HG03064 (cell line): ENCODE measurements around the gene TLR5.

Experiments used
- ATAC-seq: cut with Tn5 transposase; IDR thresholded peaks from one replicate; pipeline ENCODE4 v1.9.1; 2021; ENCODE audit warnings: low read depth; ENCODE audit not compliant: unreplicated experiment

TLR5 gene

DNA sequence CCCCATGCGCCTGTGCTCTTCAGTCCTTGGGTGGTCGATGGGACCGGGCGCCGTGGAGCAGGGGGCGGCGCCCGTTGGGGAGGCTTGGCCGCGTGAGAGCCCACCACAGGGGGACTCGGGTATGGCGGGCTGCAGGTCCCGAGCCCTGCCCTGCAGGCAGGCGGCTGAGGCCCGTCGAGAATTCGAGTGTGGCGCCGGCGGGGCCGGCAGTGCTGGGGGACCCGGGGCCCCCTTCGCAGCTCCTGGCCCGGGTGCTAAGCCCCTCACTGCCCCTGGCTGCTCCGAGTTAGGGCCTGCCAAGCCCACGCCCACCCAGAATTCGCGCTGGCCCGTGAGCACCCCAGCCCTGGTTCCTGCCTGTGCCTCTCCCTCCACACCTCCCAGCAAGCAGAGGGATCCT lies 26.1 kb downstream of the TLR5 start:
- no peak for ATAC-seq

- no peak for ATAC-seq
These were observed 28.2 kb downstream of the TLR5 start for GRCh38 chr1:223114871-223115270.

- ATAC-seq: no peak
These were observed 32.1 kb downstream of the TLR5 start for GRCh38 chr1:223110952-223111351.

- ATAC-seq: no peak
These were observed 33.4 kb downstream of the TLR5 start for GRCh38 chr1:223109581-223110026.

DNA sequence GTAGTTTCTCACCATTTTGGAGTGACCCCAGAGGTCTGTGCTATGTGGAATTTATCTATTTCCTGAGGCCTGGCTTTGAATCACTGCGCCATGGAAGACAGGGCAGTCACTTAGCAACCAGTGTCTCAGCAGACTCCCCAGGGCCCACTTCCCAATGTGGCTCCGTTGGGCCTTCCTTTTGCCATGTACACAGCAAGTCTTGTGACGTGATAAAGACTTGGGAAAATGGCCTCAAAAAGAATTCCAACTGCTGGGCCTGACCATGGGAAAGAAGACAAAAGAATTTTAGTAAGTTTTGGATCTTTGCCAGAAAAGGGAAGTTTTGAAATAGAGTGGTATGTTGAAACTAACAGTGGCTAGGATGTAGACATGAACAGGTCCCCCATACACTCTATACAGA lies 36.2 kb downstream of the TLR5 start:
- no peak for ATAC-seq

DNA sequence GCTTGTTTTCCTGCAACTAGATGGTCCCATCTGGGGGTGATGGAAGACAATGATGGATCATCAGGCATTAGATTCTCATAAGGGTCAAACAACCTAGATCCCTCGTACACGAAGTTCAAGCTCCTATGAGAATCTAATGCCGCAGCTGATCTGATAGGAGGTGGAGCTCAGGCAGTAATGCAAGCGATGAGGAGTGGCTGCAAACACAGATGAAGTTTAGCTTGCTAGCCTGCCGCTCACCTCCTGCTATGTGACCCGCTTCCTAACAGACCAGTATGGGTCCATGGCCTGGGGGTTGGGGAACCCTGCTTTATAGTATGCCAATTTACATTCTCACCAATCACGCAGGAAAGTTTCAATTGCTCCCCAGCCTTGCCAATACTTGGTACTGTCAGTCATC lies 37.5 kb downstream of the TLR5 start:
- no peak for ATAC-seq

- no peak for ATAC-seq
These were observed 40.1 kb downstream of the TLR5 start for GRCh38 chr1:223102797-223103533.

DNA sequence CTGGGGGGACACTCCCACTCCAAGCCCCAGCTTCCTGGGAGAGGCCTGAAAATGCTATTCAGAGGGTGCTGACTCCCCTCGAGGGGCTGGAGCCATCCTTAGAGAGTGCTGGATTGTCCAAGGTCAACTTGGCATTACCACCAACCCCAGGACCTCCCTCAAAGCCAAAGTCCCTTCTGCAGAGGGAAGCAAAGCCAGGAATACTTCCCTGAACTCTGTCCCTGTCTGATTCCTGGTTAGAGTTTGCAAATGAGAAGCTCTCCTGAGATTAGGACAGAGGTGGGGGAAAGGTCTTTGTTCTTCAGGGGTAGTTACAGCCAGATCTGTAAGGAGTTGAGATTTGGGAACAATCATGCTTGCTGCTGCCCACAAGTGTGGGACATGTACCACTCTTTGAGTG lies 45.3 kb downstream of the TLR5 start:
- ATAC-seq: no peak

DNA sequence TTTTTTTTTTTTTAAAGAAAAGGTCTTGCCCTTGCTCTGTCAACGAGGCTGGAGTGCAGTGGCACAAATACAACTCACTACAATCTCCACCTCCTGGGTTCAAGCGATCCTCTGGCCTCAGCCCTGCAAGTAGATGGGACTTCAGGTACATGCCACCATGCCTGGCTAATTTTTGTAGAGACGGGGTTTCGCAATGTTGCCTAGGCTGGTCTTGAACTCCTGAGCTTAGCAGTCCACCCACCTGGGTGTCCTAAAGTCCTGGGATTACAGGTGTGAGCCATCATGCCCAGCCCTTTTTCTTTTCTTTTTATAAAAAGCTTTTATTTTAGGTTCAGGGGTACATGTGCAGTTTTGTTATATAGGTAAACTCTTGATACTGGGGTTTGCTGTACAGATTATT lies 47.2 kb downstream of the TLR5 start:
- ATAC-seq: no peak

DNA sequence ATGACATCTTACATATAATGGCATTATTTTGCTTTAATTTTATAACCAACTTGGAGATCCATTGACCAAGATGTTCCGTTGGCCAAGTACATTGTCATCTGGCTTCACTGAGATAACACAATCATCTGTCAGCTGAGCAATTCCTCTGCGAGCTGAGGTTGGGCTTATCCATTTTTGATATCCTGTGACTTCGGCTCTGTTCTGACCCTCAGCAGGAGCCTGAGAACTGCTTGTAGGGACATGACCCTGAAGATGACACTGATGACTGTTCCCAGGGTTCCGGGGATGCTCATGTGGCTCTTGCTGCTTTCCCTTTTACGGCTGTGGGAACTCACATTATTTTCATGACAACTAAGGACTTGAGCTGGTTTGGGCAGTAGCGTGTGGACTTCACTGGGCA lies 51.2 kb downstream of the TLR5 start:
- ATAC-seq: no peak

DNA sequence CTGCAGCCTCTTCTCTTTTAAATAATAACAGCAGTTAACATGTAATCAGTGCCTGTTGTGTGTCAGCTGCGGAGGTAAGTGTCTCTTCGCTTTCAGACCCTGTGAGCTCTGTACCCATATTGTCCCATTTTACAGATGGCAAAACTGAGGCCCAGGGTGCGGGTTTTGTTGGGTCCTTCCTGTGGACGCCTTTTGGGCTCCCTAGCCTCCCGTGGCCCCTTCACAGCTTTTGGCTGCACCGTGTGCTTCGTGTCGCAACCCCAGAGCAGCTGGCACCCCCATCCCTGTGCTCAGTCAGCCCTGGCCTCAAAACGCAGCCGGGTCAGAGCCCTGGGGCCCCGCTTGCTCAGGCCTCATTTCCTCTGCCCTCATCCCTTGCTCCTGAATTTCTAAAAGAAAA lies 53.8 kb downstream of the TLR5 start:
- no peak for ATAC-seq

DNA sequence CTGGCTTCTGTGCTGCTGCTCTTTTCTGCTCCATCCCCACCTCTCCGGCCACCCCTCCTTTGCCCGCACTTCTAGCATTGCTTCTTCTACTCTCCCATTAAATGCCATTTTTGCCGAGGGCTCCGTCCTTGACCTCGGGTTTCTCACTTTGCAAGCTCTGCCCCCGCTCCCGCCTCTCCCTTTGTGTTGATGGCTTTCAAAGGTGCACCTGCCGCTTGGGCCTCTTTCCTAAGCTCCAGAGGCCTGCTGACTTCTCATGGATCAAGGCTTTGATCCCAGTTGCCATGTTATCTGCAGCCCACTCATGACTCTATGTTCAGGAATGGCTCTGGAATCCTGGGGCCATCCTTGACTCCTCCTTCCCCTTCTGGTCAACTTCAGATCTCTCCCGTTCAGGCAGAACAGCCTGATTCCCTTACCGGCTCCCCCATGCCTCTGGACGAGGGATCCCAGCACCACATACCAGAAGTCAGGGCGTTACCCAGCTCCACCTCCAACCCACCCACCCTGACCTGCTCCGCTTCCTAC lies 54.3 kb downstream of the TLR5 start:
- no peak for ATAC-seq

DNA sequence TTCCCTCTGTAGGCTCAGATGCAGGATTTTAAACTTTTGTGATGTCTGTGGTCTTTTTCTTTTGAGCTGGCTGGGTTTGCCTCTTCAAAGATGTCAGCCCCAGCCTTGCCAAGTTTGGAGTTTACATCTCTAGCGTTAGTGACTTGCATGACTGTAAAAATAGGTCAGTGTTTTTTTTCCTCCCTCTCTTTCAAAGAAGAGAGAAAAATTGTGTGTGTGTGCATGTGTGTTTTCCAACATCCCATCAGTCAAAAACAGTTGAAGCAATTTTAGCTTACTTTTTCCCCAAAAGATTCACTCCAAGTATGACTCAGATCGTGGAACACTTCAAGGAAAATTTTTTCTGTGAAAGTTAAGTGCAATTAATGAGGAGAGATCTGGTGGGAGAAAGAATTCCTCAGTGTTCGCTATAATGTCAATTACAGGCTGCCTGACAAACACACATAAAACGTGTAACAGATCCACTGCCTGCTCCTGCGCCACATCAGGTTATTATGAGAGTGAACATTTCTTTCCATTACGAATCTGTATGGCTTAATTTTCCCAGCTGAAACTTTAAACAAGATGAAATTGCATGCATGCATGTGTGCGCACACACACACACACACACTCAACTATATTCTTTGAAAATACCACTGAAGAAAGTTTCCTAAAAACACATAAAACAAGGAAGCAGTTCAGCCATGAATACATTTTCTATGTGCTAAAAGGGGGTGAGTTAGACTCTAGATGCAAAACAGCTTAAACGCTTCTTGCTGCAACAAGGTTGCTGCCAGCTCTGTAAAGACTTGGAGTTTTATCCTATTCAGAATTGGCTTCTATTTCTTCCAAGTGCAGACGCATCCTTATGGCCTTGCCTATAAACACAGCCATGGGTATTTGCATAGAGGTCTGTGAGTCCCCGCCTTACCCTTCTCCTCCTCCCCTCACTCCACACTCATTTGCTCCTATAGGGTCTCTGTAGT lies 55.5 kb downstream of the TLR5 start:
- ATAC-seq: no peak

GRCh38 chr1:223084464-223084866 lies 58.6 kb downstream of the TLR5 start:
- ATAC-seq: no peak

- ATAC-seq: no peak
These were observed 59.2 kb downstream of the TLR5 start for GRCh38 chr1:223083831-223084230.

- ATAC-seq: no peak
These were observed 60.1 kb downstream of the TLR5 start for GRCh38 chr1:223082914-223083313.

DNA sequence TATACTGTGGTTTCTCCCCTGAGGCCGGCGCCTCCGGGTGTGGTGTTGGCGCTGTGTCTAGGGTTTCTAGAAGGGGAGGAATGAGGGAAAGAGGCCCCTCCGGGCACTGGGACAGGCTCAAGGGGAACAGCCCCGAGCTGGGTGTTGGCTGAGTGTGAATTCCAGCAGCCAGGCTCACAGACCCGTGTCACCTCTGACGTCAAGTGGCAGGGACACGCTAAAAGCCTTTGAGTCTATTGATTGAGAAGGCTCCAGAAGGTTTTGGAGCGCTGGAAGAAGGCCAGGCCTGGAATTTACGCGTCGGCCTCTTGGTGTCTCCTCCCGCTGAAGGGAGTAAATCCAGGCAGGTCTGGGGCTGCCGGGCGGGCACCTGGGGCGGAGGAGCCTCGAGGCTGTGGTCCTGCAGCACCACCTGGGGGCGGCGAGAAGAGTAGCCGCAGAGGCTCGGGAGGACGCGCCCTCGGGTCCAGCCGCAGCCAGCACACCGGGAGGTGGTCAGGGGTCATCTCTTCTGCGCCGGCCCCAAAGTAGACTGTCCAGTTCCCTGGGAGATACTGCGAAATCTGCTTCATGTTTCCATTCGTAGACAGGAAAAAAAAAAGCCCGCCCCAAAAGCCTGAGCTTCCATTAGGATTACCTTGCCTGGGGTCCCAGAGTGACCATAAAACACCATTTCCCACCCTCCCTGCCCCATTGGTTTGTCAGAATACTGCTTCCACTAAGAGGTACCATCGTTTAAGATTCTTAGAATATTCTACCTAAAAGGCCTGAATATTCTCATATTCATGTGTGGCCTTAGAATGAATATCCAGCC lies 61.7 kb downstream of the TLR5 start:
- ATAC-seq: peak; percentile 97

DNA sequence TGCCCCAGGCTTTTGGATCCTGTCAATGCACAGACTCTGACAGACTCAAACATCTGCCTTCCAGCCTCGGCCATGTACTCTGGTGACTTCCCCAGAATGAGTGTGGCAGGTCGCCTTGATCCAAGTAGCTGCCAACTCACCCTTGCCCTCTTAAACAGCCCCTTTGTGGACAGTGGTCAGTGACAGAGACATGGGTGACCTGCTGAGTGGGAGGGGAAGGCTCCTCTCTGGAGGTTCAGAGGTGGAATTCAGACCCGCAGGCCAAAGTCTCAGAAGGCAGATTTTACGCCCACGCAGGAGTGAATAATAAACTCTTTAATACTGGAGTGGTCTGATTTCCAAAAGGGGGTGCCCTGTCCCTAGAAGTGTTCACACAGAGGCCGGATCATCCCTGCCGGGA lies 63.5 kb downstream of the TLR5 start:
- no peak for ATAC-seq

GRCh38 chr1:223077247-223077833 lies 65.7 kb downstream of the TLR5 start:
- ATAC-seq: no peak

DNA sequence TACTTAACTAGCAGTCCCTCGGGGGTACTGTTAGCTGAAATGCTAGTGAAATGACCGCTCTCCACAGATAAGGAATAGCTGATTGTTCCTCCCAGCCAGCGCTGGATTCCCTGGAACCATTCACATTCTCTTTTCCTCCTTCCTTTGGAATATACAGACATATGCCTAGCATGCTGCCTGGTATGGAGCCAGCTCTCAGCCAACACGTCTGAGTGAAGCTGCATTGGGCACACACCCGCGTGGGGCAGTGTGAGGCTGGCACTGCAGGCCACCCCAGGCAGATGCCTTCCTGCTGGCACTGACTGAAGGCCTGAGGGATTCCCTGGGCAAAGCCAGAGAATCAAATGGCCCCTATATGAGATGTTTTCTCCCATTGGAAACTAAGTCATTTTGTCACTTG lies 66.7 kb downstream of the TLR5 start:
- no peak for ATAC-seq
